Activated CD4-positive, alpha-beta T cell treated with anti-CD3 and anti-CD28 coated beads for 24 hours (primary cell): ENCODE results near the gene OLFM2.
A peak's percentile ranks its signal among the peaks of the same experiment; 100 is the strongest.
"Not testable (repeated sequence)": the region's sequence is repeated elsewhere in the genome, so short reads cannot be mapped to it uniquely, and the experiment has no call there.

Source experiments
- DNase-seq, 2 donors: peaks; one replicate each; pipeline ENCODE4 v3.0.0-alpha.2; 2020; ENCODE audit warnings: low read depth in 2 of 2

OLFM2 gene

GRCh38 chr19:9862938-9863337, 73.4 kb downstream of the OLFM2 start:
- no peak for DNase-seq

GRCh38 chr19:9861503-9861902, 74.8 kb downstream of the OLFM2 start:
- DNase-seq: no peak

DNA sequence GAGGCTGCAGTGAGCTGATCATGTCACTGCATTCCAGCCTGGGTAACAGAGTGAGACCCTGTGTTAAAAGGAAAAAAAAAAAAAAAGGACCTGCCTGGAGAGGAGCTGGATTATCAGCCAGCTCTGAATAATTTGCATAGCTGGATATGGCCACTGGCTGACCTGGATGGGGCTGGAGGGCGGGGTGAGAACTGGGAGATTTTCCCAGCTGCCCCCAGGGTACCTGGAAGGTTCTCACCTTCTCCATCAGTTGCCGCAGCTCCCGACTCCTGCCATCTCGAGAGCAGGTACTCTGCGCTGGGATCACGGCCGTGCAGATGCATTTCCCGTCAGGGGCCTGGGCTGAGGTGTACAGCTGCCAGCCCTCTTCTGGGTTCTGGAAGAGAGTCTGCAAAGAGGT, 75.9 kb downstream of the OLFM2 start:
- no peak for DNase-seq

DNA sequence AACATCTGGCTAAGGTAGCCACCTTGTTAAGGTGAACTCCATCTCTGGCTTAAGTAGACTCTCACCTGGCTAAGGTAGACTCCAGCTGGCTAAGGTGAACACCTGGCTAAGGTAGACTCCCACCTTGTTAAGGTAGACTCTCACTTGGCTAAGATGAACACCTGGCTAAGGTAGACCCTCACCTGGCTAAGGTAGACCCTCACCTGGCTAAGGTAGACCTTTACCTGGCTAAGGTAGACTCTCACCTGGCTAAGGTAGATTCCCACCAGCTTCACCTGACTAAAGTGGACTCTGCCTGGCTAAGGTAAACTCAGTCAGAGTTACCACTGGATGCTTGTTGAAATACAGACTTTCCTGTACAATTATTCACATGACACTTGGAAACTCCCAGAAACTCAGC, 77.5 kb downstream of the OLFM2 start:
- DNase-seq: no peak

GRCh38 chr19:9857920-9858746, 78.2 kb downstream of the OLFM2 start:
- DNase-seq: no peak

DNA sequence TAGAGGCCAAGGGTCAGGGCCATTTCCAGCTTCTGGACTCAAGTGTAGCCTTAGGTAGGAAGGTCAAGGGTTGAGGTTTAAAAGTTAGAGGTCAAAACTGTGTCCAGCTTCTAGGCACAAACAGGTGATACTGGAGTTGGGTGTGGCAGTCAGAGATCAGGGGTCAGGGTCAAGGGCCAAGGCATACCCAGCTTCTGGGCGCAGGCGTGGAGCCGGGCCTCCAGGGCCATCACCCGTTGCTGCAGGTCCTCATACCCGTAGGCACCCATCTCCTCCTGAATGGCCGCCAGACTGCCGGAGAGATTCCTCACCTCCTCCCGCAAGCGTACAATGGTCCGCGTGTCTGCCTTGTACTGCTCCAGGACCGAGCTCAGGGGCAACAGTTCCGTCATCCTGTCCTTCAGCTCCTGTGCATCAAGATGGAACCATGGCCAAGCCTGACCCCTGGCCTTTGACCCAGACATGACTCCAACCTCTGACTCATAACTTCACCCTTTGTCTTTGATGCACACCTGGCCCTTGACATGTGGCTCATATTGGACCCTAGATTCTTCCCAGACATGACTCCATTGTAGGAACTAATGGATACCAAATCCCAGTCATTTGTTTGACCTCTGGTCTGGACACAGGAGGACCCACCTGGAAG, 79.1 kb downstream of the OLFM2 start:
- no peak for DNase-seq

DNA sequence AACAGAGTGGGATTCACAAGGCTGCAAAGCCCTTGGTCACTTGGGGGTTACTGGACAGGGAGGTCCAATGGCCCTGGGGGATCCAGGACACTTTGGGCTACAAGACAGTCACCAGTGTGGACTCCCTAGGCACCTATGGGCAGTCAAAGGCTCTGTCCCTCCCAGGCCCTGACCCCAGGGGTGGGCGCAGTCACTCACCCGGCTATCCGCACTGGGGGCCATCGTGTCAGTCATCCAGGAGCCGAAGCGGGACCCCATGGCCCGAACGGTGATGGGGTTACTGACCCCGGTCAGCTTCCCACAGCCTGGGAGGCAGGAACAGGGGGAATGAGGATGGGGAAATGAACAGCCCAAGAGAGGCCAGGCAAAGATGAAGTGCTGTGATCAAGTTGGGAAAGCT, 79.7 kb downstream of the OLFM2 start:
- no peak for DNase-seq

- no peak for DNase-seq
Measured at GRCh38 chr19:9854282-9854846, 82.0 kb downstream of the OLFM2 start.

GRCh38 chr19:9850235-9850959, 85.9 kb downstream of the OLFM2 start:
- DNase-seq: no peak

DNA sequence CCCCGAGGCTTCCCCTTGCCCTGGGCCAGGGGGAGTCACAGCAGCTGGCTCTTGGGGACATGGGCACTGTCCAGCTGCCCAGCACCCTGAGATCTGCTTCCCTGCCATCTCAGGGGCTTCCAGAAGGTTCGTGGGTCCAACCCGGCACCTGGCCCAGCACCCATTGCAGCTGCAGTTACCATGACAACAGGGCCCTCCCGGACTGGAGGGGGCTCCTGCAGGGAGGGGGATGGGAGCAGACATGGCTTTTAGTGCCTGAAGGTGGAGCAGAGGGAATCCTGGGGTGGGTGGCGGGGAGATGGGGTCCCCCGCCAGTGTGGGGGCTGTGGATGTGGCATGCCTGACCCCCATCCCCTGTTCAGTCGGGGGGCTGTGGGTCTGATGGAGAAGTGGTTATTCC, 86.5 kb downstream of the OLFM2 start:
- no peak for DNase-seq

DNA sequence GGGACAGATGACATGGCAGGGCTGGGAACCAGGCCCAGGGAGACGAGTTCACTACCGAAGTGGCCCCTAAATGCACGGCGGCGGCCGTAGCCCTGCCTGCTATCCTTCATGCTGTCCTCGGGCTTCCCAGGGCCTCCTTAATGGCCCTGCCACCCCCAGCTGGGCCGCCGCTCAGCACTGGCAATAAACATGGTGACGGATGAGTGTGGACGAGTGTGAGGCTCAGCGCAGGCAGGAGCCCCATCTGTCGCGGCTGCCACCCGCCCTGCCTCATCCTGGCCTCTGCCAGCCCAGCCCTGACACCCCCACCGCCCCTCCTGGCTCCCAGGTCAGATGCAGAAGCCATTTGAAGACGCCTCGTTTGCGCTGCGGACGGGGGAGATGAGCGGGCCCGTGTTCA, 87.6 kb downstream of the OLFM2 start:
- no peak for DNase-seq

- no peak for DNase-seq
Measured at GRCh38 chr19:9848060-9848459, 88.3 kb downstream of the OLFM2 start.

GRCh38 chr19:9847087-9847671, 89.1 kb downstream of the OLFM2 start:
- peak; percentile 35 to 38 for DNase-seq

DNA sequence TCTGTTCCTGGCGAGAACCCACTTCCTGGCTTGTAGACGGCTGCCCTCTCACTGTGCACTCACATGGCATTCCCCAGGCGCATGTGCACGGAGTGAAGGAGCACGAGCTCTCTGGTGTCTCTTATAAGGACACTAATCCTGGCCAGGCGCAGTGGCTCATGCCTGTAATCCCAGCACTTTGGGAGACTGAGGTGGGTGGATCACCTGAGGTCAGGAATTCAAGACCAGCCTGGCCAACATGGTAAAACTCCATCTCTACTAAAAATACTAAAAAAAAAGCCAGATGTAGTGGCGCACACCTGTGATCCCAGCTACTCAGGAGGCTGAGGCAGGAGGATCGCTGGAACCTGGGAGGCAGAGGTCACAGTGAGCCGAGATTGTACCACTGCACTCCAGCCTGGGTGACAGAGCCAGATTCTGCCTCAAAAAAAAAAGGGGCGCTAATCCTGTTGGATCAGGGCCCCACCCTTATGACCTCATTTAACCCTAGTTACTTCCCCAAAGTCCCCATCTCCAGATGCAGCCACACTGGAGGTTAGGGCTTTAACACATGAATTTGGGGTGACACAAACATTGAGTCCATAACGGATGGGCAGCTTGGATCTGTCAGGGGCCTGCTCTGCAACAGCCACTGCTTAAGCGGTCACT, 92.6 kb downstream of the OLFM2 start:
- DNase-seq: not testable (repeated sequence)

GRCh38 chr19:9842834-9843625, 93.3 kb downstream of the OLFM2 start:
- no peak for DNase-seq

- no peak for DNase-seq
Measured at GRCh38 chr19:9839415-9839814, 96.9 kb downstream of the OLFM2 start.

DNA sequence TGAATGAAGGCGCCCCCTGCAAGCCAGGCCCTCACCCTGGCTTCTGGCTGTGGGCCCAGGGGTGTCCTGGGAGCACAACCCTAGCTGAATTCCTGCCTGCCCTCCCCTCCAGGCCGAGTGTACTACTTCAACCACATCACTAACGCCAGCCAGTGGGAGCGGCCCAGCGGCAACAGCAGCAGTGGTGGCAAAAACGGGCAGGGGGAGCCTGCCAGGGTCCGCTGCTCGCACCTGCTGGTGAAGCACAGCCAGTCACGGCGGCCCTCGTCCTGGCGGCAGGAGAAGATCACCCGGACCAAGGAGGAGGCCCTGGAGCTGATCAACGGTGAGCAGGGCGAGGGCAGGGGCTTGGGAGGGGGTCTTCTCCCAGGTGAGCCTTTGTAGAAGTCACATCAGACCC, 98.0 kb downstream of the OLFM2 start:
- no peak for DNase-seq

DNA sequence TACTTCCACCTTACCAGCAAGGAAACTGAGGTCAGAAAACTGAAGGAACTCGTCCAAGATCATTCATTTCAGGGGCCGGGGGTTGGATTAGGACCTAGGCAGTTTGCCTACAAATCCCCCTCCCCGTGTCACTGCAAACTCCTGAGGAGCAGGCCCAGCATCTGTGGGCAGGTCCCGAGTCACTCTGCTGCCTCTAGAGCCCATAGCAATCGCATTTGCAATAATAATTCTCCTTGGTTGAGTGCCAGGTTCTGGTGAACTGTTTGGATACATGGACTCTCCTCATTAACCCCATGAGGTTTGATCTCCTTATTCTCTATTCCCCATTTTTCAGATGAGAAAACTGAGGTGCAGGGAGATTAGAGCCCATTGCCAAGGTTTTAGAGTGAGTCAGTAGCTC, 100.3 kb downstream of the OLFM2 start:
- DNase-seq: no peak

DNA sequence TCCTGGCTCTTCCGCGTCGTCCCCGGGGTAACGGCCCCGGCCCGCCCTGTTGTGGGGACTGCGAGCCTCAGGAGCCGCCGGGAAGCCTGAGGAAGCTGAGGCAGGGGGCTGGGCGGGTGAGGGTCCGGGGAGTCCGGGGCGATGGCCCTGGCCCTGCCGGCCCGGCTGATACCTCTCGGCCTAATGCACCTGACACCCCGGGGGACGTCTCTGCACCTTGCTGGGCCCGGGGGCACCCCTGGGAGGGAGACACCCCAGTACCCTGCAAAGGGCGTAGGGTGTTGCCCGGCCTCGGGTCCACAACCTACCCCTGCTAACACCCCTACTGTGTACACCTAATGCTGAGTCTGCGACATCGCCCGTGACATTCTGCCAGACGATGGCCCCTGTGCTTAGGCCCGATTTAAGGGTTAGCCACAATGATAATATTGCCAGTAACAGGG, 100.8 kb downstream of the OLFM2 start:
- no peak for DNase-seq

- DNase-seq: peak; percentile 98
Measured at GRCh38 chr19:9834726-9835506, 101.4 kb downstream of the OLFM2 start, which contains the start of gene PIN1. Gene PIN1, plus strand, starts transcription at chr19:9835318. Its CDS starts 27 bp downstream, at chr19:9835345.
